ENCODE results near the gene MEI1. TPM values are rescaled to one million over a fixed set of nuclear protein-coding genes. Genes with fewer than 3 reads are reported as not detected.

MEI1 gene
- 10 to 100 TPM; 44.7 to 75.6 (median 50.3) TPM for total RNA-seq
- total RNA-seq (2013), result 51.2 TPM

- peaks cover 6 to 13% of the 10 kb centered on the region in 2 donors for H3K4me1 Mint-ChIP-seq
- H3K9me3 Mint-ChIP-seq, result no peaks in the 10 kb centered on the region
- Histone ChIP-seq H3K36me3 (ENCODE audit: control insufficient read depth, insufficient read depth, low read length) (no peaks in the 10 kb centered on the region), H3K4me3 (ENCODE audit: low read length) (no peak within 1 kb of the TSS), H3K27ac (ENCODE audit: low read length) (no peak within 1 kb of the TSS), H3K9me3 (ENCODE audit: control insufficient read depth, insufficient read depth, low read length) (no peaks in the 10 kb centered on the region), H3K4me1 (ENCODE audit: control insufficient read depth, insufficient read depth, low read length) (peaks cover 18% of the 10 kb centered on the region), H3K27me3 (ENCODE audit: control insufficient read depth, insufficient read depth, low read length) (no peaks in the 10 kb centered on the region)
- WGBS (ENCODE audit: insufficient coverage), result 53% methylated on average over 69 of the region's 69 CpGs
- H3K36me3 Mint-ChIP-seq, result no peaks in the 10 kb centered on the region
- DNase-seq (peak; percentile 77 to 97), ATAC-seq (peak; percentile 40 to 76 (median 76))
- H3K27me3 Mint-ChIP-seq (ENCODE audit: low read depth in 2 of 2), result no peaks in the 10 kb centered on the region
- intact Hi-C loops (cut with micrococcal nuclease), result no loop called here
- peak within 1 kb of the TSS; percentile 45 to 63 for H3K27ac Mint-ChIP-seq
- peak within 1 kb of the TSS; percentile 78 for H3K4me3 Mint-ChIP-seq
- no peak for TF ChIP-seq CTCF (IDR thresholded peaks at IDR 0.05)
Measured at GRCh38 chr22:41699264-41700107, at the start of gene MEI1. MEI1 (plus strand) TSS chr22:41699503; CDS start chr22:41699539, 36 bp downstream.

- no peak overlapping the region for H3K27ac ChIP-seq (ENCODE audit: low read length)
- no peaks in the 10 kb centered on the region for H3K9me3 Mint-ChIP-seq
- no peaks in the 10 kb centered on the region for H3K9me3 ChIP-seq (ENCODE audit: control insufficient read depth, insufficient read depth, low read length)
- no peak overlapping the region for H3K4me3 ChIP-seq (ENCODE audit: low read length)
- ATAC-seq, result no peak
- DNase-seq, result no peak
- H3K4me1 Mint-ChIP-seq, result no peaks in the 10 kb centered on the region
- no peak overlapping the region for H3K27ac Mint-ChIP-seq
- no peaks in the 10 kb centered on the region for H3K4me1 ChIP-seq (ENCODE audit: control insufficient read depth, insufficient read depth, low read length)
- intact Hi-C loops (cut with micrococcal nuclease), result no loop called here
- no peaks in the 10 kb centered on the region for H3K27me3 Mint-ChIP-seq (ENCODE audit: low read depth in 2 of 2)
- H3K4me3 Mint-ChIP-seq, result no peak overlapping the region
- peaks cover 7% of the 10 kb centered on the region for H3K36me3 Mint-ChIP-seq
- WGBS (ENCODE audit: insufficient coverage), result 95% methylated on average over 1 of the region's 1 CpG
- H3K36me3 ChIP-seq (ENCODE audit: control insufficient read depth, insufficient read depth, low read length), result peaks cover 82% of the 10 kb centered on the region
- TF ChIP-seq CTCF (IDR thresholded peaks at IDR 0.05), result no peak
- H3K27me3 ChIP-seq (ENCODE audit: control insufficient read depth, insufficient read depth, low read length), result no peaks in the 10 kb centered on the region
Measured at GRCh38 chr22:41650229-41650628, 49.1 kb upstream of the MEI1 start.

GRCh38 chr22:41650821-41651220 is 48.5 kb upstream of the MEI1 start:
- peaks cover 81% of the 10 kb centered on the region for H3K36me3 ChIP-seq (ENCODE audit: control insufficient read depth, insufficient read depth, low read length)
- no peaks in the 10 kb centered on the region for H3K27me3 ChIP-seq (ENCODE audit: control insufficient read depth, insufficient read depth, low read length)
- Mint-ChIP-seq H3K4me3 (no peak overlapping the region), H3K27ac (no peak overlapping the region), H3K4me1 (no peaks in the 10 kb centered on the region), H3K27me3 (ENCODE audit: low read depth in 2 of 2) (no peaks in the 10 kb centered on the region), H3K36me3 (peaks cover 7% of the 10 kb centered on the region), H3K9me3 (no peaks in the 10 kb centered on the region)
- no peak overlapping the region for H3K4me3 ChIP-seq (ENCODE audit: low read length)
- no peaks in the 10 kb centered on the region for H3K9me3 ChIP-seq (ENCODE audit: control insufficient read depth, insufficient read depth, low read length)
- H3K4me1 ChIP-seq (ENCODE audit: control insufficient read depth, insufficient read depth, low read length), result no peaks in the 10 kb centered on the region
- 97% methylated on average over 11 of the region's 11 CpGs for WGBS (ENCODE audit: insufficient coverage)
- ATAC-seq (no peak), DNase-seq (no peak)
- intact Hi-C loops (cut with micrococcal nuclease), result no loop called here
- H3K27ac ChIP-seq (ENCODE audit: low read length), result no peak overlapping the region
- TF ChIP-seq CTCF (IDR thresholded peaks at IDR 0.05), result no peak
